Hematopoietic multipotent progenitor cell treated with erythropoietin and hydrocortisone succinate and interleukin-3 and kit ligand, for 6 days (in vitro differentiated cells): Measurements from ENCODE around the gene GPR68.
"Not testable (repeated sequence)": the region's sequence is repeated elsewhere in the genome, so short reads cannot be mapped to it uniquely, and the experiment has no call there.

Experiments used
- DNase-seq: peaks from one replicate; pipeline ENCODE4 v3.0.0-alpha.2; 2015

The GPR68 gene

DNA sequence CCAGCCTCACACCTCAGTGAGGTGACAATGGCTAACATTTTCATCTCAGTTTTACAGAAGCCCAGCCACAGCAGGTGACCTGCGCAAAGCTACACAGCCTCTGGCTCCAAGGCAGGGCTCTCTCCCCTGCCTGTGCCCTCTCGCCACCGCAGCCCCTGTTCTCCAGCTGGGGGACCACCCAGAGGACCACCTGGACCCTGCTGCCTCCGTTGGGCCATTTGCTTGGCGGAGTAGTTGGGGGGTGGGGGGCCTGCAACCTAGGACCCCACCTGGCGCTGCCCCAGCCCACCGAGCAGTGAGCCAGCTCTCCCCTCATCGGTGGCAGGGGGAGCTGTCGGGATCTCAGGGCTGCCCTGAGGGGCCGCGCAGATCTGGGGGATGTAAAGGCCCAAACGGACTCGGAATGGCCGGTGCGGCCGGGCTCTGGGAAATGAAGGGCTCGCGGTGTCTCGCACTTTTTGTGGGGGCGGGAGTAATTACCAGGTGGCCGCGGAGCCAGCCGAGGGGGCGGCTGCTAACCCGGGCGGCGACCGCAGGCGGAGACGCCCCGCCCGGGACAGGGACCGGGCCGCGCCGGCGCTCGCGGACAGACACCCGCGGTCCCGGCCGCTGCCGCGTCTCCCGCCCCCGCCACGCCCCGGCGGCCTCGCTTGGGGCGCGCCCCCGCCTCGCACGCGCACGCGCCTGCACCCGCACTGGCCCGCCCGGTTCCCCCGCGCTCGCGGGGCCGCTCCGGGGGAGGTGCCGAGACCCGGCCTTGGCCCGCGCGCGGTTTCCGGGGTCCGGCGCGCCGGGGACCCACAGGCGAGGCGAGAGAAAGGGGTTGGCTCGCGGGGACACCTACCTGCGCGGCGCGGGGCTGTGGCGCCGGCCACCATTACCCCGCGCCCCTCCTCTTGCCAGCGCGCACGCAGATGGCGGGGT, 8.6 kb upstream of the GPR68 start:
- DNase-seq = peak; percentile 49

DNA sequence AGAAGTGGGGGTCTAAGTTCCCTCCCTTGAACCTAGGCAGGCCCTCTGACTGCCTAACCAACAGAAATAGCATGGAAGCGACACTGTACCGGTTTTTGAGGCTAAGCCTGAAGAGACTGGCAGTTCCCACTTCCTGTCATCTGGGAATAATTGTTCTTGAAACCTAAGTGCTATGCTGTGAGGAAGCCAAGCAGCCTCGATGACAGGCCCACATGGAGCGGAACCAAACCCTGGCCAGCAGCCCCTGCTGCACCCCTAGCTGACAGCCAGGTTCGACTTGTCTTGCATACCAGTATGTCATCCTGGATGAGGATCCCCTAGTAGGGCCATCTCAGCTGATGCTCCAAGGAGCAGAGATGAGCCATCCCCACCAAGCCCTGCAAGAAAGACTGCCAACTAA, 6.4 kb upstream of the GPR68 start:
- DNase-seq = no peak

DNA sequence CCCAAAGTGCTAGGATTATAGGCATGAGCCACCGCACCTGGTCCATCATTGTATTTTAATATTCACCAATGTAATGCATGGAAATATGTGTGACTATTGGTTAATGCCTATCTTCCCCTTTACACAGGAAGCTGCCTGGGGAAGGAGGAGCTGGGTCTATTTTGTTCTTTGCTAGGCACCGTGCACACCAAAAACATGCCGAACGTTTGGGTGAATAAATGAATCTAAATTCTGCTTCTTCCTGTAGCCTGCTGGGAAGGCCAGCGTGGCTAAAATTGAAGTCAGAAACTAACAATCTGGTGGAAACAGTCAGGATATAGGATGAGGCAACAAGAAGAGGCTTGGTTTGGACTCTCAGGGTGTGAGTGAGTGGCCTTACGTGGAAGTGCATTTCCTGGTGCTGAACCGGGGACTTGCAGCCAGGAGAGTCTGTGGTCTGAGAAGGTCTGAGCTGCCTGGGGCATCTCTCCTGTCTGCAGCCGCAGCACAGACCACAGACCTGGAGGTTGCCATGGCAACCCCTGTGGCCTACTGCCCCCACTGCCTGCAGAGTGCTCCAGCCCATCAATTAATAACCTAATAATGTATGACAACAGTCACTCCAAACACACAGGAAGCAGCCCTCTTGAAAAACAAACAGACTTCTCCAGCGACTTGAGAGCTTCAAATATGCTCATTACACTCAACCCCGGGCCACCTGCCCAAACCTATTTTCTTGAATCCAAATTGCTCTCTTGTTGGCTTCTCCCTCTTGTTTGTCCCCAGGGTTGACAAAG, 5.5 kb upstream of the GPR68 start:
- peak; percentile 54 for DNase-seq

DNA sequence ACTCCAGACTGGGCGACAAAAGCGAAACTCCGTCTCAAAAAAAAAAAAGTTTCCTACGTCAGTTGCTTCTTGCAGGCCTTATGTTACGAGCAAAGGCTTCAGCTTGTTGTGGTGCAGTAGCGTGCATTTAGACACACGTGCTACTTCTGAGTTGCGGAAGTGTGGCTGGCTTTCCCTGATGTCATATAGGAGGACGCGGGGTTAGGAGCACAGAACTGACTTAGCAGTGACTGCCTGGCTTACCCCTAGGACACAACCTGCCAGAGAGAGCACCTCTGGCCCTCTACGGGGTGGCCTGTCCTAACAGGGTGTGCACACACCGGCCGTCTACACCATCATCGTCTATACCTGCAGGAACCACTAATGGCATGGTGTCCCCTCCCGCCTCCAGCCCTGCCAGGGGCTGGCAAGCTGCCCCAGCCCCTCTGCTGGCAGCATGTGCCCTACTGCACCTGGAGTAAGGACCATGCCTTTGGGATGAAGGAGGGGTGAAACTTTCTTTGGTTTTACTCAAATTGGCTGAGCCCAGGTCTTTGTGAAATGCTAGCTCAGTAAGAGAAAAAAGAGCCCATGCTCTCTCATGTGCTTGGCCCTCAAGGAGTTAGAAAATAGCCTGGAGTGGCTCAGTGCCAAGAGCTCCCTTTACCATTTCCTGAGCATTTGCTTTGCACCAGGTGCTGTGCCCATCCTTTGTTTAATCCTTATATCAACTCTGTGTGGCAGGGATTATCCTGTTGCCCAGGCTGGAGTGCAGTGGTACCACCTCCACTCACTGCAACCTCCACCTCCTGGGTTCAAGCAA, 1.7 kb upstream of the GPR68 start:
- no peak for DNase-seq

DNA sequence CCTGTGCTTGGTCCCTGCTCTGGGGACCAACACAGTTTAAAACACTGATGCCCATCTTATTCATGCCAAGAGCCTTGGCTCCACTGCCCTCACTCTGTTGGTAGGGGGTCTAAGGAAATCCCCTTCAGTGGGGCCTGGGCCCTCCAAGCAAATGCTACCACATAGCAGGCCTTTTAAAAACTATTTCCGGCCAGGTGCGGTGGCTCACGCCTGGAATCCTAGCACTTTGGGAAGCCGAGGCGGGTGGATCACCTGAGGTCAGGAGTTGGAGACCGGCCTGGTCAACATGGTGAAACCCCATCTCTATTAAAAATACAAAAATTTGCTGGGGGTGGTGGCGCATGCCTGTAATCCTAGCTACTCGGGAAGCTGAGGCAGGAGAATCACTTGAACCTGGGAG, 1.1 kb upstream of the GPR68 start:
- DNase-seq = not testable (repeated sequence)

DNA sequence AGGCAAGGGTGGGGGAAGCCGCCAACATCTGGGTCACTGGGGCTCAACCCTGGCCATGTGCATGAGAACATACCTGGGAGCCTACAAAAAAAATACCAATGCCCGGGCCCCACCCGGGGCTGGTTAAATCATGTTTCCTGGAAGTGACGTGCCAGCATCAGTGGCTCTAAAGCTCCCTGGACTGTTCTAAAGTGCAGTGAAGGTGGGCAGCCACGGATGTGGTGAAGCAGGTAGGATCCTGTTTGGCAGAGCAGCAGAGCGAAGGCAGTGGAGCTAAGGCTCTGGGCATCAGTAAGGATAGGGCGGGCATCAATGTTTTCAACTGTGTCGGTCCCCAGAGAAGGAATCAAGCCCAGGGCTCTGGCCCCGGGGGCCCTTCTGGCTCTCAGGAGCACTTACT, 525 bp upstream of the GPR68 start:
- DNase-seq = no peak

DNA sequence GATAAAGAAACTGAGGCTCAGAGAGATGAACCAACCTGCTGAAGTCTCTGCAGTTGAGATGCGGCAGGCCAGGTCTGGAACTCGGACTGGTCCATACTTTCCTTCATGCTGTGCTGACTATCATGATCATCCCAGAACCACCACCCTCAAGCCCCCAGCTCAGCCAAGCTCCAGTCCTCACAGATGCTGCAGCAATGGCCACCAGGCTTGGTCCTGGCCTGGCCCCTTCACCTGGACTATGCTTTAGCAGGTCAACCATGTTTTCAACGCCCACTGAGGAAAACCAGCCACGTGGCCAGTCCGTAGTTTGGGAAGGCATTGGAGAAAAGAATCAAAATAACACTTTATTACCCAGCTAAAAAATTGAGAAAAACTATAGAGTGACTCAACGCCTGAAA, 1.4 kb downstream of the GPR68 start:
- no peak for DNase-seq

DNA sequence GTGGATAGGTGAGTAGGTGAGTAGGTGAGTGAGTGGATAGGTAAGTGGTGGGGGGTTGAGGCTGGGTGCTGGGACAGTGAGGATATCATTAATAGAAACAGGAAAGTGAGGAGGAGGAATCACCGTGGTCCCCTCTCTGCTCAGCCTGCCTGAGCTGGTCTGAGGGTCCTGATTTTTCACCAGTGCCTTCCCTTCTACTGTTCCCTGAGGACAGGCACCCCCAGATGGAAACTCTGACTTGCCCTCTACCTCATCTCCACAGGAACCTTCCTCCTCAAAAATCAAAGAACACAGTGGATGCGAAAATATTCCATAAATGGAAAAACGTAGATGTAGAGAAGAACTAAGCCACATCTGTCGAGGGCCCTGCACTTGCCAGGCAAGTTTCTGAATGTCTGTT, 1.9 kb downstream of the GPR68 start:
- no peak for DNase-seq

DNA sequence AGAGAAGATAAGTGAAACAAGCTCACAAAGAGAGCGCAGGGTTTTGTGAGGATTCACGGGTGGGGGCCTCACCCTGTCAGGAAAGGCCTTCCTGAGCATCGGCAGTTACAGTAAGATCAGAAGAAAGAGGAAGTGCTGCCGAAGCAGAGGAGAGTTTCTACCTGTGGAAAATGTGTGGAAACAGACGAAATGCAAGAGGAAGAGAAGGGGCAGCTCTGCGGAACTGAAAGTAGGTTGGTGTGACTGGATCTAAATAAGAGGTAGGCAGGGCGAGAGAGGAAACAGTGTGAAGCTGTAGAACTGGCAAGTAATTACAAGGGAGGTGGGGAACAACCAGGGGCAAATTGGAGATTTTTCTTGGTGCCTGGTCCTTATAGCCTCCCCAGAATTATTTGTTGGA, 2.6 kb downstream of the GPR68 start:
- peak; percentile 39 for DNase-seq

DNA sequence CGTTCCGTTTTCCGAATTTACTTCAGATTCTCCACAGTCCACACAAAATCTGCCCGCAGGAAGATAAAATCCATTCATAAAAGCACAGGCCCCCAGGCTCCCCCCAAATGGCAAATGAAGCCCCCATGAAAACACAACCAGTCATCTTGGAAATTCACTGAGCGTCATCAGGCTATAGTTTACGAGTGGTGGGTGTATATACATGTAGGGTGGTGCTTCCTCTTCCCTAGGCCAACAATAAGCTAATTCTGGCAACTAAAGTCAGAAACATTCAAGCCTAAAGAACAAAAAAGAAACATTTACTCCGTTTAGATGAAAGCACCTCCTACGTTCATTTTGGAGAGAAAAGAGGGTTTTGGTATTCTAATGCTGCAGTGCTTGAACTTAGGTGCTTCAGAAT, 5.8 kb downstream of the GPR68 start:
- DNase-seq = no peak

DNA sequence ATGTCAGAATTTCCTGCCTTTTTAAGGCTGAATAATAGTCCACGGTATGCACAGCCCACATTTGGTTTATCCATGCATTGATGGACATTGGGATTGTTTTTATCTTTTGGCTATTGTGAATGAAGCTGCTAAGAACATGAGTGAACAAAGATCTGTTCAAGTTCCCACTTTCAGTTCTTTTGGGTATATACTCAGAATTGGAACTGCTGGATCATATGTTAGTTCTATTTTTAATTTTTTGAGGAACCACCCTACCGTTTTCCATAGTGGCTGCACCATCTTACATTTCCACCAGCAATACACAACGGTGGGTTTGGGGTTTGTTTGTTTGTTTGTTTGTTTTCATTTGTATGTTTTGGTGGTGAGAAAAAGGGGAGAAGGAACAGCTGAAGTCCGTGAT, 6.4 kb downstream of the GPR68 start:
- no peak for DNase-seq

DNA sequence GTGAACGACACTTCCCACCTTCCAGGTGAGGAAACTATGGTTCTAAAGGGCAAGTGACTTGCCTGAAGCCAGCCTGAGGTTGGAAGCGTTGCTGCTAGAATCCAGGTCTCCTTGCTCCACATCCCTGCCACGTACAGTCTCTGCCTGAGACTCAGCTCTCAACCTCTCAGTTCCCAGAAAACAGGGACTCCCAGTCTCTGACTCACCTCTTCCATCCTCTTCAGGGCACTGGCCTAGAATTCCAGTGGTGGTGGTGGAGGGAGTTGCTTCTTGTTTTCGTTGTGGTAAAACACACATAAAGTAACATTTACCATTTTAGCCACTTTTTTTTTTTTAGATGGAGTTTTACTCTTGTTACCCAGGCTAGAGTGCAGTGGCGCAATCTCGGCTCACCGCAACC, 7.3 kb downstream of the GPR68 start:
- no peak for DNase-seq

DNA sequence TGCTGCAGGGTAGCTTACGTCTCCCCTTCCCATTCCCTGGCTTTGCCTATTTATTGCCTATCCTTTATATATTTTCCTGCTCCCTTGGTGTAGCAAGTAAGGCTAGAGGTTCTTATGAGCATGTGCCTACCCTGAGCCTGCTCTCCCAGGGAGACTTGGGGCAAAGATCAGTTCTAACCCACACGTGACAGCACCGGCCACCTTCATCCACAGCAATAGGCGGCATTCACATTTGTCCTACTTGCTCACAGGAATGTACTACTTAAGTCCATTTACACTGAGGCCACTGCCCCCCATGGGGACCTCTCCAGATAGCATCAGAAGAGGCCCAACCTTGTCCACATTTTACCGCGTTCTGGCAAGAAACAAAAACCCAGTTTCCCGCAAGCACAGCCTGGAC, 8.7 kb downstream of the GPR68 start:
- no peak for DNase-seq

DNA sequence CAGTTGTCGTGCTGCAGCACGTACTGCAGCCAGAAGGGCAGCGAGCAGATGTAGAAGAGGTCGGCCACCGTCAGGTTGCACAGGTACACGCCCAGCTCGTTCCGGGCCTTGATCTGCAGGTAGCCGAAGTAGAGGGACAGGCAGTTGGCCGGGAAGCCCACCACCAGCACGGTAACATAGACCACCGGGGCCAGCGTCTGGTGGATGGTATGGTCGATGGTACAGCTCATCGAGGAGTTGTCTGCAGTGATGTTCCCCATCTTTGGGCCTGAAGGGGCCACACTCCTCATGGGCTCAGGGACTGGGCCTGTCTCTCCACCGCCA, 9.8 kb downstream of the GPR68 start:
- no peak for DNase-seq

DNA sequence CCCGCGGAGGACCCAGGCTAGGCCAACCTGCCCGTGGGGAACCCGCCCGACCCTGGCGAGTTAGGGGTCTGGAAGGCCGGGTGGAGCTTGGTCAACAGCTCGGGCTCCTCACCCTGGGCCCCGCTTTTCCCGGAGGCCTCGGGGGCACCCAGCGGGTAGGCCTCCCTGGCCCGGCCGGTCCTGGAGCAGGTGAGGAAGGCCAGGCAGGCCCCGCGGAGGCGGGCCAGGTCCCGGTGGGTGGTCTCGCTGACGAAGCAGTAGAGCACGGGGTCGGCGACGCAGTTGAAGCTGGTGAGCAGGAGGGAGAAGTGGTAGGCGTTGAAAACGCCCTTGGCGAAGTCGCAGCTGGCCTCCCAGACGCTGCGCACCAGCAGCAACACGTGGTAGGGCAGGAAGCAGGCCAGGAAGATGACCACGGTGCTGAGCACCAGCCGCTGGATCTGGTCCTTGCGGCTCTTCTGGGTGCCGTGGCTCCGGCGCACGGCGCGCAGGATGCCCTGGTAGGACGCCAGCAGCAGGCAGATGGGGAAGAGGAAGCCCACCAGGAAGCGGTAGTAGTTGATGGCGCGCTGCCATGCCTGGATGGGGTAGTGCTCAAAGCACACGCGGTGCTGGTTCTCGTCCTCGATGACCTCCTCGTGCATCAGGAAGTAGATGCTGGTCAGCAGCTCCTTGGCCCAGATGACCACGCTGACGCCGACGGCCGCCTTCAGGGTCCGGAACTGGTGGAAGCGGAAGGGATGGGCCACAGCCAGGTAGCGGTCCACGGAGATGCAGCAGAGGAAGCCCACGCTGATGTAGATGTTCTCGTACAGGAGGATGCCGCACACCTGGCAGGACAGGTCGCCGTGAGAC, 10.3 kb downstream of the GPR68 start:
- no peak for DNase-seq

DNA sequence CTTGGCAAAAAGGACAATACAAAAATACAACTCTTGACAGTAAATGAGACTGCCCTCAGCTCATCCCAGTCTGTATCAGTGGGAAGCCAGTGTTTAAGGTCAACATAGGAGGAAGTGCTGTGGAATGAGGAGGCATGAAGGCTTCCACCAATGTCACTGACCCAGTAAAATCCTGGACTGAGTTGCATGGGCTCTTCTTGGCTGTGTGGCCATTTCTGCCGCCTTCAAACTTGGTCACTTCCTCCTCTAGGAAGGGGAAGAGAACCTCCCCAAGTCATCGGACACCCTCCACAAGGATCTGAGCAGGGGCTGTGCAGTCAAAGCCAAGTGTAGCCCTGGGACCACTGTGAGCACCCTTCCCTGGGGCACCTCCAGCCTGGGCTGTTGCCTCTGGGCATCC, 11.9 kb downstream of the GPR68 start:
- no peak for DNase-seq

DNA sequence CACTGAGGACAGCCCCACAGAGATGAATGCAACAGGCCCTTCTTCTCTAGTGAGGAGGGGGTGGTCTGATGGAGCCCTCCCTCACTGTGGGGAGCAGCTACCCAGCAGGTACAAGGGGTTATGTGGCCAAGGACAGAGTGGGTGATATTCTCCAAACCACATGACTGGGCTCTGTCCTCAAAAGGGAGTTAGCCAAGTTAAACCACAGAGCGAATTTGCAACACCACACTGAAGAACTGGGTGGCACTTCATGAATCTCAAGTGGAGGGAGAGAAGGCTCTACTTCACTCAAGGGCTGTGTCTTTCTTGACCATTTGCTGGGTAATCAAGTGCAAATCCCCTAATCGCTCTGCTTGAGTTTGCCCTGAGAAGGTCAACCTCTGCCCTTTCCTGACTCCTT, 12.5 kb downstream of the GPR68 start:
- DNase-seq = no peak

DNA sequence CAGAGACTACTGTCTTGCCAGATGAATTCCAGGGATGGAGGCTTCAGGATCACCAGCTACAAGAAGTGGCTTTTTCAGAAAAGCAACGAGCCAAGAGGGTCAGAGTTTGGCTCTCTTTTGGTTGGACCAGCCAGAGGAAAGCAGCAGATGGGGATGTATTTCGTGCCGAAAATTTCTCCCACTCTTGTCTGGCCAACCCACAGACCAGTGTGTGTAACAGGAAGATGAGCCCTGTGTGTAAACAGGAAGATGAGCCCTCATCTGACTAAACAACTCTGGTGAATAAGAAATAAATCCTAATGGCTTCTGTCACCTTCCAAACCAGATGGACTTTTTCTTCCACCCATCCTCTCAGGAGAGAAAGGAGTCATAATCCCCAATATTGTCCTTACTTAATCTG, 13.1 kb downstream of the GPR68 start:
- DNase-seq = no peak

DNA sequence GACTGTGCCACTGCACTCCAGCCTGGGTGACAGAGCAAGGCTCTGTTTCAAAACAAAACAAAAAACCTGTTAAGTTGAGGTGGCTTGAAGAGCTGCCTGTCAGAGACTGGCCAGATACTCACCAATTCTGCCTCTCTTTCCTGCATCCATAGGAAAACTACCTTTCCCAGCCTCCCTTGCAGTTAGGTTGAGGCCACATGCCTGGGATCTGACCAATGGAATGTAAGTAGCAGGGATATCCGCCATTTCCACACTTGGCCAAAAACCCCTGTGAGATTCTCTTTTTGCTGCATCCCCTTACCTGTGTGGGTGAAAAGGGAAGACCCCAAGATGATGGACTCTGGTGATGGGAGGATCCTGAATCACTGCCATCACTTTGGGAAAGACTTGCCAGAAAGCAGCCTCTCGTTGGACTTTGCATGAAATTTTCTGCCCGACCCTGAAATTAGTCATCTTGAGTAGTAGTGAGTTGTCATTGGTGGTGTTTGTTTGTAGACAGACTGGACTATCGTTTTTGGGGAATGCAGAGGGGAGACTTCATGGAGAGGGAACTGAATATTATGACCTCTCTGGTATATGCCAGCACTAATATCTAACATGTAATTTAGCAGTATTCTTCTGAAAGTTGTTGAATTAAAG, 14.0 kb downstream of the GPR68 start:
- DNase-seq = no peak

DNA sequence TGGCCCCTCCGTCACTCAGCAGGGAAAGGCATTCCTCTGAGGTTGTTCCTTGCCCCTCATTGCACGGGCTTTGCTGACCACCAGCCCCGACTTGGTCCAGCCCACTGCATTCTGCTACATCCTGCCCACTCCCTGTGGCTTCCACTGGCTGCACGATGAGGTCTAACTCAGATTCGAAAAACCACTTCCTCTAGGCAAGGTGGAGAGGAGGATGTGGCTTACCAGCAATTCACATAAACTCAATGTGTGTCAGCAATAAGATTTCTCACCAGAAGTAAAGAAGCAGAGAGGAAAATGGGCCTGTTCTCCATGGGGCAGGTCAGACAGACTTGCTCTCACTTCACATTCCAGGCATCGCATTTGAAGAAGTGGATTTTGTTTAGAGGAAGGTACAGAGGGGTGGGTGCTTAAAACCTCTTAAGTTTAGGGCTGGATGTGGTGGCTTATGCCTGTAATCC, 14.7 kb downstream of the GPR68 start:
- DNase-seq = peak; percentile 77

DNA sequence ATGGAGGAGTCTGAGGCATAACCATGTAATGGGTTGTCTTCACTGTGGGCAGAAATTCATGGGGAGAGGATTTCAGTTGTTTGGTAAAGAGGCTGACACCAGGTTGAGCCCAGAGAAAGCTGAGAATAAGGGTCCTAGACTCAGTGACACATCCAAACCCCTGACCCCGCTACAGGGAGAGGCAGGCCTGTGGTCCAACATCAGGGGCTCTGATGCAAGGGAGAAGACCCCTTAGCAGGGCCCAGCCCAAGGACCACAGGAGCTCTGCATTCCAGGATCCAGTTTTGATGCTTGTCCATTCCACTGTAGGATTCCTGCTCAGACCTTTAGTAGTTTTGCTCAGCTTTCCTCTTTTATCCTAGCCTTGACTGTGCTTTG, 15.5 kb downstream of the GPR68 start:
- no peak for DNase-seq
